SK-N-SH (cell line): Measurements from ENCODE around the gene DNAH7. TPM values are rescaled to one million over a fixed set of nuclear protein-coding genes. Genes with fewer than 3 reads are reported as not detected.

Source experiments
- CTCF ChIA-PET: fragments of 300-600, 350-600 bp; formaldehyde crosslinking; extraction: SDS; loops from one replicate; lab custom pipeline; 2021; lab: Yijun Ruan, JAX
- POLR2A ChIA-PET: fragments of 350-600 bp; sonication (Branson Sonifier 250); formaldehyde crosslinking; extraction: SDS; loops from one replicate; lab custom pipeline; 2020; ENCODE audit warnings: antibody characterized with exemption, inconsistent platforms; lab: Yijun Ruan, JAX
- DNase-seq: peaks from one replicate; pipeline ENCODE4 v3.0.0; 2012
- H2AFZ ChIP-seq: fragments of 200-600 bp; sonication (generic); 2 replicates; pipeline ENCODE4 v1.8.1; 2016; ENCODE audit warnings: antibody characterized with exemption, mild to moderate bottlenecking, low read depth
- H3F3A ChIP-seq: fragments of 200-600 bp; sonication (generic); replicated peaks from 2 replicates; pipeline ENCODE3; 2016; ENCODE audit warnings: antibody characterized with exemption, mild to moderate bottlenecking; ENCODE audit not compliant: insufficient read depth
- H3K27ac ChIP-seq, 2 experiments: fragments of 200-500 bp in 1 of 2; fragments of 200-600 bp in 1 of 2; sonication (Bioruptor generic) in 1 of 2; sonication (generic), shearing (Covaris generic) in 1 of 2; 2 replicates each; pipeline versions ENCODE4 v1.5.1 to v1.6.1; 2014 to 2016; ENCODE audit warnings: low read depth in 2 of 2, inconsistent platforms in 1 of 2, low read length in 1 of 2, mild to moderate bottlenecking in 1 of 2, mixed read lengths in 1 of 2
- H3K27me3 ChIP-seq: fragments of 200-600 bp; sonication (generic), shearing (Covaris generic); 2 replicates; pipeline ENCODE4 v1.6.1; 2016; ENCODE audit warnings: mixed run types; ENCODE audit not compliant: insufficient read depth
- H3K36me3 ChIP-seq, 2 experiments: fragments of 200-500 bp in 1 of 2; fragments of 200-600 bp in 1 of 2; sonication (Bioruptor generic) in 1 of 2; sonication (generic) in 1 of 2; replicated peaks in 1 of 2; 2 replicates each; pipeline versions ENCODE3 to v1.5.1; 2014 to 2016; ENCODE audit warnings: low read length in 1 of 2, mild to moderate bottlenecking in 1 of 2; ENCODE audit not compliant: insufficient read depth in 2 of 2, control insufficient read depth in 1 of 2
- H3K4me1 ChIP-seq, 2 experiments: fragments of 200-500 bp in 1 of 2; fragments of 200-600 bp in 1 of 2; sonication (Bioruptor generic) in 1 of 2; sonication (generic), shearing (Covaris generic) in 1 of 2; 2 replicates each; pipeline versions ENCODE4 v1.5.1 to v1.6.1; 2014 to 2016; ENCODE audit warnings: low read depth in 1 of 2, low read length in 1 of 2, mixed run types in 1 of 2; ENCODE audit not compliant: insufficient read depth in 2 of 2, control insufficient read depth in 1 of 2
- H3K4me2 ChIP-seq: fragments of 200-600 bp; sonication (generic), shearing (Covaris generic); 2 replicates; pipeline ENCODE4 v1.6.1; 2017; ENCODE audit warnings: mixed run types
- H3K4me3 ChIP-seq, 2 experiments: fragments of 200-500 bp in 1 of 2; fragments of 200-600 bp in 1 of 2; sonication (Bioruptor generic) in 1 of 2; sonication (generic), shearing (Covaris generic) in 1 of 2; 2 replicates each; pipeline versions ENCODE4 v1.5.1 to v1.8.1; 2014 to 2016; ENCODE audit warnings: low read depth in 2 of 2, inconsistent platforms in 1 of 2, low read length in 1 of 2, mild to moderate bottlenecking in 1 of 2, mixed read lengths in 1 of 2, moderate library complexity in 1 of 2
- H3K79me2 ChIP-seq: fragments of 200-600 bp; sonication (generic); 2 replicates; pipeline ENCODE4 v1.8.1; 2017; ENCODE audit warnings: mild to moderate bottlenecking; ENCODE audit not compliant: insufficient read depth
- H3K9ac ChIP-seq: fragments of 200-600 bp; sonication (generic); 2 replicates; pipeline ENCODE4 v1.6.1; 2017; ENCODE audit warnings: mixed run types
- H3K9me2 ChIP-seq: fragments of 200-600 bp; sonication (generic); 2 replicates; pipeline ENCODE4 v1.6.1; 2017; ENCODE audit warnings: mixed run types
- H3K9me3 ChIP-seq: fragments of 200-600 bp; sonication (generic); 2 replicates; pipeline ENCODE4 v1.6.1; 2017; ENCODE audit warnings: mixed run types, mild to moderate bottlenecking, moderate library complexity
- H4K20me1 ChIP-seq: fragments of 200-600 bp; sonication (generic); 2 replicates; pipeline ENCODE4 v1.6.1; 2017; ENCODE audit warnings: mild to moderate bottlenecking, mixed run types; ENCODE audit not compliant: insufficient read depth
- CHD2 ChIP-seq: fragments of 150-350 bp; IDR thresholded peaks from 2 replicates; pipeline ENCODE4 v1.6.1; 2018; ENCODE audit warnings: low read length; ENCODE audit not compliant: partially characterized antibody
- ELF1 ChIP-seq: IDR thresholded peaks from 2 replicates; pipeline ENCODE4 v1.4.0; 2012
- EZH2phosphoT487 ChIP-seq: fragments of 200-600 bp; sonication (generic); IDR thresholded peaks from 2 replicates; pipeline ENCODE4 v1.6.1; 2017; ENCODE audit warnings: low read depth, mixed run types, mild to moderate bottlenecking, antibody characterized with exemption, moderate library complexity, borderline replicate concordance
- FOSL2 ChIP-seq: IDR thresholded peaks from 2 replicates; pipeline ENCODE4 v1.4.0; 2012; ENCODE audit warnings: low read depth, mild to moderate bottlenecking, moderate library complexity, borderline replicate concordance
- FOXJ3 ChIP-seq: sonication (generic); formaldehyde crosslinking; IDR thresholded peaks from 2 replicates; pipeline ENCODE4 v1.5.1; 2020; ENCODE audit warnings: mild to moderate bottlenecking, missing genetic modification reagents
- FOXM1 ChIP-seq: IDR thresholded peaks from 2 replicates; pipeline ENCODE4 v1.4.0; 2012; ENCODE audit warnings: low read depth, mild to moderate bottlenecking
- GATA2 ChIP-seq: sonication (generic); formaldehyde crosslinking; IDR thresholded peaks from 2 replicates; pipeline ENCODE4 v1.5.0; 2020; ENCODE audit warnings: mild to moderate bottlenecking, missing genetic modification reagents
- JUND ChIP-seq: IDR thresholded peaks from 2 replicates; pipeline ENCODE4 v1.4.0; 2012
- MXI1 ChIP-seq: IDR thresholded peaks from 2 replicates; pipeline ENCODE4 v1.6.1; 2012; ENCODE audit warnings: mild to moderate bottlenecking, low read depth, low read length, improper control_type of control experiment
- NRF1 ChIP-seq: IDR thresholded peaks from 2 replicates; pipeline ENCODE4 v1.6.1; 2012; ENCODE audit warnings: low read depth, mild to moderate bottlenecking, low read length
- POLR2AphosphoS5 ChIP-seq: IDR thresholded peaks from 2 replicates; pipeline ENCODE4 v1.6.1; 2012; ENCODE audit warnings: low read depth, low read length
- RCOR1 ChIP-seq: fragments of 150-350 bp; IDR thresholded peaks from 2 replicates; pipeline ENCODE4 v1.6.1; 2017; ENCODE audit warnings: antibody characterized with exemption, low read length
- RXRA ChIP-seq: IDR thresholded peaks from 2 replicates; pipeline ENCODE4 v1.4.0; 2012; ENCODE audit warnings: low read depth, mild to moderate bottlenecking, borderline replicate concordance
- SIN3A ChIP-seq: IDR thresholded peaks from 2 replicates; pipeline ENCODE4 v1.6.1; 2012; ENCODE audit warnings: low read depth, mild to moderate bottlenecking, low read length, moderate library complexity, borderline replicate concordance
- SMC3 ChIP-seq: IDR thresholded peaks from 2 replicates; pipeline ENCODE4 v1.6.1; 2012; ENCODE audit warnings: low read depth, low read length, improper control_type of control experiment
- TCF12 ChIP-seq: IDR thresholded peaks from 2 replicates; pipeline ENCODE4 v1.4.0; 2012
- TEAD4 ChIP-seq: IDR thresholded peaks from 2 replicates; pipeline ENCODE4 v1.4.0; 2012; ENCODE audit warnings: mild to moderate bottlenecking, borderline replicate concordance; ENCODE audit not compliant: insufficient read depth
- WGBS: methylation state at CpG from one replicate; pipeline ENCODE4 v1.1.6; 2017; ENCODE audit warnings: low lambda C conversion rate; 5-methylcytosine and 5-hydroxymethylcytosine counted together
- polyA plus RNA-seq, 3 experiments: library from polyadenylated mRNA; depleted of rRNA; stranded (reverse); fragments of >200 nt; gene quantifications; 2 replicates each; pipeline ENCODE4 v1.2.3, GENCODE V29; 2012
- TF ChIP-seq, protein P1 (sequence below): fragments of 150-350 bp; IDR thresholded peaks from 2 replicates; pipeline ENCODE4 v1.6.1; 2016; ENCODE audit warnings: mild to moderate bottlenecking, low read depth, low read length
- TF ChIP-seq, protein P2 (sequence below): IDR thresholded peaks from 2 replicates; pipeline ENCODE4 v1.4.0; 2012; ENCODE audit warnings: low read depth
- TF ChIP-seq, protein P3 (sequence below): IDR thresholded peaks from 2 replicates; pipeline ENCODE4 v1.6.1; 2012; ENCODE audit warnings: mild to moderate bottlenecking, low read depth, low read length, moderate library complexity
- TF ChIP-seq, protein P4 (sequence below): IDR thresholded peaks from 2 replicates; pipeline ENCODE4 v1.4.0; 2012; ENCODE audit warnings: low read depth, borderline replicate concordance

DNAH7 gene
- polyA plus RNA-seq, 1 of the 3 experiments (the other 2 are of a cell fraction): 1.2 TPM

GRCh38 chr2:195818526-195818925 is 250.1 kb downstream of the DNAH7 start:
- H3K9me3 ChIP-seq: no peaks in the 10 kb centered on the region
- no peak for TF ChIP-seq SMC3
- TF ChIP-seq, protein P1, sequence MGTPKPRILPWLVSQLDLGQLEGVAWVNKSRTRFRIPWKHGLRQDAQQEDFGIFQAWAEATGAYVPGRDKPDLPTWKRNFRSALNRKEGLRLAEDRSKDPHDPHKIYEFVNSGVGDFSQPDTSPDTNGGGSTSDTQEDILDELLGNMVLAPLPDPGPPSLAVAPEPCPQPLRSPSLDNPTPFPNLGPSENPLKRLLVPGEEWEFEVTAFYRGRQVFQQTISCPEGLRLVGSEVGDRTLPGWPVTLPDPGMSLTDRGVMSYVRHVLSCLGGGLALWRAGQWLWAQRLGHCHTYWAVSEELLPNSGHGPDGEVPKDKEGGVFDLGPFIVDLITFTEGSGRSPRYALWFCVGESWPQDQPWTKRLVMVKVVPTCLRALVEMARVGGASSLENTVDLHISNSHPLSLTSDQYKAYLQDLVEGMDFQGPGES: no peak
- TF ChIP-seq JUND: no peak
- no peak for TF ChIP-seq EZH2phosphoT487
- no peak for TF ChIP-seq ELF1
- TF ChIP-seq TEAD4: no peak
- no peak for TF ChIP-seq CHD2
- no peak for TF ChIP-seq POLR2AphosphoS5
- TF ChIP-seq, all 33 proteins: peak for 0
- no peaks in the 10 kb centered on the region for H3K36me3 ChIP-seq
- no peak overlapping the region for H3K4me3 ChIP-seq
- CTCF ChIA-PET: no interaction called here
- H3K4me2 ChIP-seq: no peak overlapping the region
- H3K27me3 ChIP-seq: no peaks in the 10 kb centered on the region
- no peaks in the 10 kb centered on the region for H4K20me1 ChIP-seq
- H3K9ac ChIP-seq: no peak overlapping the region
- H3K27ac ChIP-seq: no peak overlapping the region
- no peaks in the 10 kb centered on the region; the same call in 1 of the 2 replicates for H3K79me2 ChIP-seq
- no peaks in the 10 kb centered on the region for H3K9me2 ChIP-seq
- H2AFZ ChIP-seq: no peak overlapping the region
- 0 out of 4 replicates have a peak, but pooled peaks cover 0 to 2% of the 10 kb centered on the region in 2 experiments for H3K4me1 ChIP-seq
- no peak for DNase-seq
- H3F3A ChIP-seq: no peaks in the 10 kb centered on the region
- WGBS: 93% methylated on average over 3 of the region's 3 CpGs
- POLR2A ChIA-PET: no interaction called here

GRCh38 chr2:195818106-195818505 is 250.5 kb downstream of the DNAH7 start:
- no peaks in the 10 kb centered on the region; the same call in 1 of the 2 replicates for H3K79me2 ChIP-seq
- H3K9ac ChIP-seq: no peak overlapping the region
- H3K4me2 ChIP-seq: no peak overlapping the region
- ChIA-PET CTCF (no interaction called here), POLR2A (no interaction called here)
- no peaks in the 10 kb centered on the region for H3K9me2 ChIP-seq
- no peak overlapping the region for H3K4me3 ChIP-seq
- H3K36me3 ChIP-seq: no peaks in the 10 kb centered on the region
- DNase-seq: no peak
- H3K4me1 ChIP-seq: no peaks in the 10 kb centered on the region
- H4K20me1 ChIP-seq: no peaks in the 10 kb centered on the region
- H3K27me3 ChIP-seq: no peaks in the 10 kb centered on the region
- no peaks in the 10 kb centered on the region for H3K9me3 ChIP-seq
- H3K27ac ChIP-seq: no peak overlapping the region
- H3F3A ChIP-seq: no peaks in the 10 kb centered on the region
- no peak overlapping the region for H2AFZ ChIP-seq
- TF ChIP-seq GATA2 (CRISPR knock-in tag): no peak
- TF ChIP-seq, protein P2, sequence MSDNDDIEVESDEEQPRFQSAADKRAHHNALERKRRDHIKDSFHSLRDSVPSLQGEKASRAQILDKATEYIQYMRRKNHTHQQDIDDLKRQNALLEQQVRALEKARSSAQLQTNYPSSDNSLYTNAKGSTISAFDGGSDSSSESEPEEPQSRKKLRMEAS: no peak
- no peak for TF ChIP-seq RXRA
- TF ChIP-seq SMC3: no peak
- TF ChIP-seq MXI1: no peak
- no peak for TF ChIP-seq RCOR1
- no peak for TF ChIP-seq JUND
- no peak for TF ChIP-seq FOXJ3 (CRISPR knock-in tag)
- TF ChIP-seq CHD2: no peak
- no peak for TF ChIP-seq TCF12
- TF ChIP-seq, protein P3, sequence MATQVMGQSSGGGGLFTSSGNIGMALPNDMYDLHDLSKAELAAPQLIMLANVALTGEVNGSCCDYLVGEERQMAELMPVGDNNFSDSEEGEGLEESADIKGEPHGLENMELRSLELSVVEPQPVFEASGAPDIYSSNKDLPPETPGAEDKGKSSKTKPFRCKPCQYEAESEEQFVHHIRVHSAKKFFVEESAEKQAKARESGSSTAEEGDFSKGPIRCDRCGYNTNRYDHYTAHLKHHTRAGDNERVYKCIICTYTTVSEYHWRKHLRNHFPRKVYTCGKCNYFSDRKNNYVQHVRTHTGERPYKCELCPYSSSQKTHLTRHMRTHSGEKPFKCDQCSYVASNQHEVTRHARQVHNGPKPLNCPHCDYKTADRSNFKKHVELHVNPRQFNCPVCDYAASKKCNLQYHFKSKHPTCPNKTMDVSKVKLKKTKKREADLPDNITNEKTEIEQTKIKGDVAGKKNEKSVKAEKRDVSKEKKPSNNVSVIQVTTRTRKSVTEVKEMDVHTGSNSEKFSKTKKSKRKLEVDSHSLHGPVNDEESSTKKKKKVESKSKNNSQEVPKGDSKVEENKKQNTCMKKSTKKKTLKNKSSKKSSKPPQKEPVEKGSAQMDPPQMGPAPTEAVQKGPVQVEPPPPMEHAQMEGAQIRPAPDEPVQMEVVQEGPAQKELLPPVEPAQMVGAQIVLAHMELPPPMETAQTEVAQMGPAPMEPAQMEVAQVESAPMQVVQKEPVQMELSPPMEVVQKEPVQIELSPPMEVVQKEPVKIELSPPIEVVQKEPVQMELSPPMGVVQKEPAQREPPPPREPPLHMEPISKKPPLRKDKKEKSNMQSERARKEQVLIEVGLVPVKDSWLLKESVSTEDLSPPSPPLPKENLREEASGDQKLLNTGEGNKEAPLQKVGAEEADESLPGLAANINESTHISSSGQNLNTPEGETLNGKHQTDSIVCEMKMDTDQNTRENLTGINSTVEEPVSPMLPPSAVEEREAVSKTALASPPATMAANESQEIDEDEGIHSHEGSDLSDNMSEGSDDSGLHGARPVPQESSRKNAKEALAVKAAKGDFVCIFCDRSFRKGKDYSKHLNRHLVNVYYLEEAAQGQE: no peak
- TF ChIP-seq, protein P1: no peak
- TF ChIP-seq SIN3A: no peak
- TF ChIP-seq NRF1: no peak
- TF ChIP-seq FOSL2: no peak
- TF ChIP-seq, protein P4, sequence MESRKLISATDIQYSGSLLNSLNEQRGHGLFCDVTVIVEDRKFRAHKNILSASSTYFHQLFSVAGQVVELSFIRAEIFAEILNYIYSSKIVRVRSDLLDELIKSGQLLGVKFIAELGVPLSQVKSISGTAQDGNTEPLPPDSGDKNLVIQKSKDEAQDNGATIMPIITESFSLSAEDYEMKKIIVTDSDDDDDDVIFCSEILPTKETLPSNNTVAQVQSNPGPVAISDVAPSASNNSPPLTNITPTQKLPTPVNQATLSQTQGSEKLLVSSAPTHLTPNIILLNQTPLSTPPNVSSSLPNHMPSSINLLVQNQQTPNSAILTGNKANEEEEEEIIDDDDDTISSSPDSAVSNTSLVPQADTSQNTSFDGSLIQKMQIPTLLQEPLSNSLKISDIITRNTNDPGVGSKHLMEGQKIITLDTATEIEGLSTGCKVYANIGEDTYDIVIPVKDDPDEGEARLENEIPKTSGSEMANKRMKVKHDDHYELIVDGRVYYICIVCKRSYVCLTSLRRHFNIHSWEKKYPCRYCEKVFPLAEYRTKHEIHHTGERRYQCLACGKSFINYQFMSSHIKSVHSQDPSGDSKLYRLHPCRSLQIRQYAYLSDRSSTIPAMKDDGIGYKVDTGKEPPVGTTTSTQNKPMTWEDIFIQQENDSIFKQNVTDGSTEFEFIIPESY: no peak
- no peak for TF ChIP-seq TEAD4
- TF ChIP-seq FOXM1: no peak
